ENCODE data around the gene CHST13.

GRCh38 chr3:126490619-126491018 is 33.3 kb upstream of the CHST13 start:
- TF ChIP-seq POLR2A (IDR thresholded peaks at IDR 0.05; ENCODE audit: low read length) (no peak), GATA1 (IDR thresholded peaks at IDR 0.05; ENCODE audit: low read depth, low read length) (no peak)
